Left ventricle myocardium inferior (tissue), 1 donor: ENCODE results near the gene STAG3. TPM values are rescaled to one million over a fixed set of nuclear protein-coding genes. Genes with fewer than 3 reads are reported as not detected.
"Not testable (repeated sequence)": the region's sequence is repeated elsewhere in the genome, so short reads cannot be mapped to it uniquely, and the experiment has no call there.

Experiments
- DNase-seq: peaks from one replicate; pipeline ENCODE4 v3.0.0-alpha.2; 2020
- H3K27ac ChIP-seq: fragments of 200-600 bp; replicated peaks from 2 replicates; pipeline ENCODE4 v1.8.0; 2021
- H3K27me3 ChIP-seq: fragments of 200-600 bp; 2 replicates; pipeline ENCODE4 v1.8.0; 2021; ENCODE audit warnings: low read depth
- H3K36me3 ChIP-seq: fragments of 200-600 bp; 2 replicates; pipeline ENCODE4 v1.8.0; 2021
- H3K4me1 ChIP-seq: fragments of 200-600 bp; 2 replicates; pipeline ENCODE4 v1.8.0; 2021
- H3K4me3 ChIP-seq: fragments of 200-600 bp; 2 replicates; pipeline ENCODE4 v1.8.0; 2021; ENCODE audit warnings: mild to moderate bottlenecking, moderate library complexity
- H3K9me3 ChIP-seq: fragments of 200-600 bp; replicated peaks from 2 replicates; pipeline ENCODE4 v1.8.0; 2021
- CTCF ChIP-seq: fragments of 200-600 bp; IDR thresholded peaks from 2 replicates; pipeline ENCODE4 v1.8.0; 2021; ENCODE audit warnings: antibody characterized with exemption, mild to moderate bottlenecking, borderline replicate concordance
- intact Hi-C: fragments of 100-400 bp; cut with micrococcal nuclease; formaldehyde crosslinking; loops from one replicate; pipeline ENCODE4 v1.11.0; 2022
- total RNA-seq: library from RNA; stranded (reverse); fragmentation: NEBNext Ultra II Directional; extraction: Animal tissue kit (Norgen Biotek cat#: 25700); gene quantifications from one replicate; pipeline ENCODE4 v1.2.1, GENCODE V29; 2021
- donor health status: DM: no; HTN: yes; CAD: no; lungs with severe emphysema.

STAG3 gene
- total RNA-seq, 1 donor from 2014 or later = 0.74 TPM

GRCh38 chr7:100217934-100218333 is 40.2 kb downstream of the STAG3 start:
- intact Hi-C loops = loop anchor here (5.0 kb wide), 1 partner anchor 86 kb away; no protein-coding TSS in a partner anchor
- Histone ChIP-seq H3K4me1 (peaks cover 10% of the 10 kb centered on the region), H3K36me3 (peaks cover 20% of the 10 kb centered on the region)
- H3K9me3 ChIP-seq, H3K27me3 ChIP-seq, H3K4me3 ChIP-seq, H3K27ac ChIP-seq: not testable (repeated sequence)
- DNase-seq = peak; percentile 87
- TF ChIP-seq CTCF = peak; percentile 67

- intact Hi-C loops = loop anchor here (5.0 kb wide), 1 partner anchor 87 kb away; no protein-coding TSS in a partner anchor
- no peak for DNase-seq
- no peaks in the 10 kb centered on the region for H3K27me3 ChIP-seq
- no peak for TF ChIP-seq CTCF
- H3K4me3 ChIP-seq = no peak overlapping the region
- peaks cover 24% of the 10 kb centered on the region for H3K36me3 ChIP-seq
- no peaks in the 10 kb centered on the region for H3K9me3 ChIP-seq
- peaks cover 10% of the 10 kb centered on the region for H3K4me1 ChIP-seq
- no peak overlapping the region for H3K27ac ChIP-seq
These were observed 41.6 kb downstream of the STAG3 start for GRCh38 chr7:100219271-100219737.

- not testable (repeated sequence) for H3K9me3 ChIP-seq, H3K4me3 ChIP-seq, DNase-seq, H3K27ac ChIP-seq, H3K27me3 ChIP-seq
- intact Hi-C loops = loop anchor here (5.0 kb wide), 1 partner anchor 88 kb away; no protein-coding TSS in a partner anchor
- Histone ChIP-seq H3K4me1 (peaks cover 10% of the 10 kb centered on the region), H3K36me3 (peaks cover 24% of the 10 kb centered on the region)
These were observed 42.3 kb downstream of the STAG3 start, which contains the start of gene PVRIG for GRCh38 chr7:100219801-100220585. PVRIG (plus strand) TSS chr7:100219949; CDS start chr7:100219971, 22 bp downstream.

DNA sequence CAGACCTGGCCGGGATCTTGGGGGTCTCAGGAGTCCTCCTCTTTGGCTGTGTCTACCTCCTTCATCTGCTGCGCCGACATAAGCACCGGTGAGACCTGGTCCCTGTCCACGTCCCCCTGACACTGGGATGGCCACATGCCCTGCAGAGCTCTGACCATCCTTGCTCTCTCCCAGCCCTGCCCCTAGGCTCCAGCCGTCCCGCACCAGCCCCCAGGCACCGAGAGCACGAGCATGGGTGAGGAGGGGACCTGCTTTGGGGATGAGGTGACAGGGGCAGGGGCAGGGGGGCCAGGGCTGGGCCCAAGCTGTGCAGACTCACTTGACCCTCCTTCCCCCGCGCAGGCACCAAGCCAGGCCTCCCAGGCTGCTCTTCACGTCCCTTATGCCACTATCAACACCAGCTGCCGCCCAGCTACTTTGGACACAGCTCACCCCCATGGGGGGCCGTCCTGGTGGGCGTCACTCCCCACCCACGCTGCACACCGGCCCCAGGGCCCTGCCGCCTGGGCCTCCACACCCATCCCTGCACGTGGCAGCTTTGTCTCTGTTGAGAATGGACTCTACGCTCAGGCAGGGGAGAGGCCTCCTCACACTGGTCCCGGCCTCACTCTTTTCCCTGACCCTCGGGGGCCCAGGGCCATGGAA is 43.0 kb downstream of the STAG3 start:
- Histone ChIP-seq H3K4me3 (no peak overlapping the region), H3K27ac (no peak overlapping the region), H3K36me3 (peaks cover 24% of the 10 kb centered on the region), H3K27me3 (no peaks in the 10 kb centered on the region), H3K4me1 (peaks cover 7% of the 10 kb centered on the region), H3K9me3 (no peaks in the 10 kb centered on the region)
- intact Hi-C loops = no loop called here
- TF ChIP-seq CTCF = no peak
- DNase-seq = no peak

- Histone ChIP-seq H3K9me3 (no peaks in the 10 kb centered on the region), H3K36me3 (peaks cover 24% of the 10 kb centered on the region), H3K4me3 (no peak overlapping the region), H3K27me3 (no peaks in the 10 kb centered on the region), H3K27ac (no peak overlapping the region), H3K4me1 (peaks cover under 1% of the 10 kb centered on the region)
- no peak for DNase-seq
- TF ChIP-seq CTCF = no peak
- intact Hi-C loops = no loop called here
These were observed 43.6 kb downstream of the STAG3 start for GRCh38 chr7:100221231-100221718.
